Stimulated activated CD8-positive, alpha-beta memory T cell treated with anti-CD3 and anti-CD28 coated beads, Interleukin-7, amount 100 ng/mL, for 1 hour (primary cell): Measurements from ENCODE around the gene FBXO44.
"Not testable (repeated sequence)": the region's sequence is repeated elsewhere in the genome, so short reads cannot be mapped to it uniquely, and the experiment has no call there.

Experiments
- DNase-seq, 2 donors: peaks; one replicate each; pipeline ENCODE4 v3.0.0-alpha.2; 2020; ENCODE audit warnings: low read depth in 2 of 2

The FBXO44 gene

GRCh38 chr1:11654137-11654938 lies at the start of gene FBXO44, which contains the start of gene FBXO2:
Gene FBXO44, plus strand, starts transcription at chr1:11654877. Its CDS starts 959 bp downstream, at chr1:11655836.
Gene FBXO2, minus strand, starts transcription at chr1:11654429. Its CDS starts 89 bp downstream, at chr1:11654340.
- peak in 1 of 2 donors; percentile 39 for DNase-seq

- no peak for DNase-seq
Observed at GRCh38 chr1:11606775-11607174, 47.9 kb upstream of the FBXO44 start.

GRCh38 chr1:11608596-11609130 lies 46.0 kb upstream of the FBXO44 start:
- not testable (repeated sequence) for DNase-seq

GRCh38 chr1:11609378-11609777 lies 45.3 kb upstream of the FBXO44 start:
- not testable (repeated sequence) for DNase-seq

GRCh38 chr1:11610629-11611180 lies 44.0 kb upstream of the FBXO44 start:
- DNase-seq = no peak

- DNase-seq = no peak
Observed at GRCh38 chr1:11611638-11612327, 42.9 kb upstream of the FBXO44 start.

- no peak for DNase-seq
Observed at GRCh38 chr1:11613347-11613746, 41.3 kb upstream of the FBXO44 start.

- DNase-seq = no peak
Observed at GRCh38 chr1:11615090-11615489, 39.6 kb upstream of the FBXO44 start.

GRCh38 chr1:11616766-11617165 lies 37.9 kb upstream of the FBXO44 start:
- DNase-seq = no peak

- no peak for DNase-seq
Observed at GRCh38 chr1:11617314-11617713, 37.4 kb upstream of the FBXO44 start.

- DNase-seq = no peak
Observed at GRCh38 chr1:11617741-11618140, 36.9 kb upstream of the FBXO44 start.

- no peak for DNase-seq
Observed at GRCh38 chr1:11620405-11620804, 34.3 kb upstream of the FBXO44 start.

- no peak for DNase-seq
Observed at GRCh38 chr1:11620924-11621323, 33.8 kb upstream of the FBXO44 start.

- DNase-seq = no peak
Observed at GRCh38 chr1:11622398-11622797, 32.3 kb upstream of the FBXO44 start.

GRCh38 chr1:11623702-11624101 lies 31.0 kb upstream of the FBXO44 start:
- no peak for DNase-seq

- DNase-seq = no peak
Observed at GRCh38 chr1:11626551-11626950, 28.1 kb upstream of the FBXO44 start.

- no peak for DNase-seq
Observed at GRCh38 chr1:11628767-11629166, 25.9 kb upstream of the FBXO44 start.

GRCh38 chr1:11629184-11630016 lies 25.3 kb upstream of the FBXO44 start:
- DNase-seq = no peak

GRCh38 chr1:11634365-11635192 lies 20.1 kb upstream of the FBXO44 start:
- DNase-seq = no peak

- no peak for DNase-seq
Observed at GRCh38 chr1:11638121-11638520, 16.6 kb upstream of the FBXO44 start.

GRCh38 chr1:11639372-11639771 lies 15.3 kb upstream of the FBXO44 start:
- DNase-seq = no peak
